Measurements from ENCODE around the gene EPHB2. TPM values are rescaled to one million over a fixed set of nuclear protein-coding genes. Genes with fewer than 3 reads are reported as not detected.

EPHB2 gene
- total RNA-seq, 1 donor from 2014 or later, result 62.0 TPM

DNA sequence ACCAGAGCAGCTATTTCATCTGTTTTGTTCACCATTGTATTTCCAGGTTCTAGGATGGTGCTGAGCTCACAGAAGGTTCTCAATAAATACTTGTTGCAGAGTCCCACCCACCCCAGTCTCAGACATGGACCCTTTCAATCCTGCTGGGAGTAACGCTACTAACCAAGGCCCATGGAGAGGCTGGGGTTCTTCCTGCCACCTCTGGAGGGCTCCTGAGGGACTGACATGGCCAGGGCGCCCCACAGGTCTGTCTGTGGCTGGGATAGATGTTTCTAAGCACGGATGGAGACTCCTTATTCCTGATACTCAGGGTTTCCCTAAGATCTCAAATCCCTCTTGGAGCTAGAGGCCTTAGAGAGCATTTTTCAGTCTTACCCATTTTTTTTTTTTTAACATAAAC is 87.4 kb downstream of the EPHB2 start:
- no peak for DNase-seq (ENCODE audit: low read depth, low spot score)

DNA sequence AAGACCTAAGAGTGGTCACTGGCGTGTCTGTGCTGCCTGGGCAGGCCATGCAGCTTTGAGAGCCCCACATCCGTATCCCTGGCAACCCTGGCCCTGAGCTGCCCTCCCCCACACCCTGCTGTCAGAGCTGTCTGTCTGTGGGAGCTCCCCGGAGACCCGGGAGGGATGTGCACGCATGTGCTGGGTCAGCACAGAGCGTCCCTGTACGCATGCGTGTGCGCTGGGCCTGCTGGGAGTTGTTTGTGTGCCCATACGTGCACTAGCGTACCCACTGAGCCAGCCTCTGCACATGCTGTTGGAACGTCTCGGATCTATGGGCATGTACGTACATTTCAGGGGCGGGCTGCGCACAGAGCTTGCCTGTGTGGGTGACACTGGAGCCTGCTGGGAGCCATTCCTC is 89.3 kb downstream of the EPHB2 start:
- no peak for DNase-seq (ENCODE audit: low read depth, low spot score)

- no peak for DNase-seq (ENCODE audit: low read depth, low spot score)
Measured at GRCh38 chr1:22800629-22801028, 90.0 kb downstream of the EPHB2 start.

DNA sequence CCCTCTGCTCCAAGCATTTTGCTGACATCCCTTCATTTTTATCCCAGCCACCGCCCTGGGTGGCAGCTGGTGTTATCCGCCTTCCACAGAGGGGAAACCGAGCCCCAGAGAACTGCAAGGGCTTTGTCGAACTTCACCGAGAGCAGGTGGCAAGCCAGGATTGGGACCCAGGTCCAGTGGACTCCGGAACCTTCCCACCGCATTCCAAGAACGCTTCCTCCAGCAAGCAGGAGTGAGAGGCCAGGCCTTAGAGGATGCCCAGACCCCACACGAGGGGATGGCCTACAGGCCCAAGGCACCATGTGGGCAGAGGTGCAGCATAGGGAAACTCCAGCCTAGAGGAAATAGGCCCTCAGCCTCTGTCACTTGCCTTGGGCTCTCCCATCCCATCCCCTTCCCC is 90.7 kb downstream of the EPHB2 start:
- no peak for DNase-seq (ENCODE audit: low read depth, low spot score)

DNA sequence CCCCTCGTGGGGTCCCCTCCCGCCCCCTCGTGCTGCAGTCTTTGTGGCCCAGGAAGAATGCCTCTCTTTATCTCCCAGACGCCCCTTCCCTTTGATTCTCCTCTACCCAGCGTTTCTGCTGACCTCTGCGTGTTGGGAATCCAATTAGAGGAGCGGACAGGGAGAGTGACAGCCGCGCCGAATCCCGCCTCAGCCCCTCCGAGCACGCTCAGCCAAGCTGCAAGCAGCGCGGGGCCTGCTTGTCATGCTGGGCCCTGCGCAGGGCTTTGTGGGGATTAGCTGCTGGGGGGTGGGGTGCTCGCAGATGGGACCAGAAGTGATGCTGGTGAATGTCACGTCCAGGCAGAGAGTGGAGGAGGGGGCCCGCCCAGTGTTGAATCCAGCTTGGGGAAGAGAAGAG is 91.1 kb downstream of the EPHB2 start:
- no peak for DNase-seq (ENCODE audit: low read depth, low spot score)

- no peak for DNase-seq (ENCODE audit: low read depth, low spot score)
Measured at GRCh38 chr1:22803833-22804232, 93.2 kb downstream of the EPHB2 start.

DNA sequence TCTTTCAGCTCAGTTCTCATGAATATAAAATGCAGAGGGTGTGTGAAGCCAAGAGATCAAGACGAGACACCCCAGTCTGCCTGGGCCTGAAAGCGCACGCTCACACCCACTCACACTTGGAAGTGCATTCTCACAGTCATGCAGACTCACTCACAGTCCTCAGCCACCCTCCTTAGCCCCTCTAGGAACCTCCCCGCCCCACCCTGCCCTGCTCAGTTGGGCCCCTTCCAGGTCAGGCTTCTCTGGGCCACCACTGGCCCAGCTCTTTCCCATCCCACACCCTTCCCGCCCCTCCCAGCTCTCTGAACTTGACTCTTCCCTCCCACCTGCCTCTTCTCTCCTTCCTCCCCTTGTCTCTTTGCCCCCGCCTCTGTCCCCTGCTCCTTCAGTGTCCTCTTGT is 93.8 kb downstream of the EPHB2 start:
- no peak for DNase-seq (ENCODE audit: low read depth, low spot score)

DNA sequence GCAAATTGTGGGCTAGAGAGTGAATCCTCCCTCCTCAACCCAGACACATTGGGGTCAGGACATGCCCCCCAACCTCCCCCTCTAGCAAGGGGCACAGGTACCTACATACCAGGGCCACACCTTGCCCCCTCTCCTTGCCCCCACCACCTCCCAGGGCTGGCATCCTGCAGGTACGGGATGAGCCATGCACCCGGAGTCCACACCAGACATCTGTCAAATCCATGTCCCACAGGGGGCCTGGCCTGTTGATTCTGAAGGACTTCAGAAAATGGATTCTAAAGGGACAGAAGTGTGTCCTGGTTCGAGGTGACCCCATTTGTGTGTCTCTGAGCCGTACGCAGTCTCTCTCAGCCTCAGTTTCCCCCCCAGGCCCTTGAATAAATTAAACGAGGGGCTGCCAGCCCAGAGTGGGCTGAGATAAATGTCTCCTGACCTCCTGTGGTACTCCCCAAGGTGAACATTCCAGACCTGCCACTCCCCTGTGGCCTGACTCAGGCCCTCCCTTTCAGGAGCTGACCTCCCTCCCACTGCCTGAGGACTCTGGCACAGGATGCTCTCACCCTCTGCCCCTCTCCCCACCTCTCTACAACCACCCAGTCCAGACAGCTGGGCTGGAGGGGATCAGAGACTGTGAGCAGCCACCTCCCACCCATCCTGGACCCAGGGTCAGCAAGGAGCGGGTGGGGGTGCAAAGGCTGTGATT is 94.5 kb downstream of the EPHB2 start:
- no peak for DNase-seq (ENCODE audit: low read depth, low spot score)

- no peak for DNase-seq (ENCODE audit: low read depth, low spot score)
Measured at GRCh38 chr1:22805672-22806038, 95.0 kb downstream of the EPHB2 start.

- DNase-seq (ENCODE audit: low read depth, low spot score), result no peak
Measured at GRCh38 chr1:22806584-22806983, 95.9 kb downstream of the EPHB2 start.

DNA sequence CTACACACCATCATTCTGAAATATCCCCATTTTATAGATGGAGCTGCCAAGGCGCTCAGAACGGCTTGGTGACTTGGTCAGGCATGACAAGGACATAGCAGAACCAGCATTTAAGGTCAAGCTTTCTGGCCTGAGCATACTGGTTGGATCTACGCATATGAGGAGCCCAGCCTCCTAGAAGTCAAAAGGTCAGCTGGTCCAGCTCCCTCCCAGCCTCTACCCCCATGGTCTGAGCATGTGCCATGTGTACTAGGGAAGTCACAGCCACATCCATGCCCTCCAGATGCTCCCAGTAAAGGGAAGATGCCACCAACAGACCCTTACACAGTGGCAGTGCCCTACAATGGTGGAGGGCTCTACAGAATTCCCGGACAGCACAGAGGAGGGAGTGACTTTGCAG is 96.7 kb downstream of the EPHB2 start:
- DNase-seq (ENCODE audit: low read depth, low spot score), result no peak

- DNase-seq (ENCODE audit: low read depth, low spot score), result no peak
Measured at GRCh38 chr1:22808186-22808675, 97.6 kb downstream of the EPHB2 start.

DNA sequence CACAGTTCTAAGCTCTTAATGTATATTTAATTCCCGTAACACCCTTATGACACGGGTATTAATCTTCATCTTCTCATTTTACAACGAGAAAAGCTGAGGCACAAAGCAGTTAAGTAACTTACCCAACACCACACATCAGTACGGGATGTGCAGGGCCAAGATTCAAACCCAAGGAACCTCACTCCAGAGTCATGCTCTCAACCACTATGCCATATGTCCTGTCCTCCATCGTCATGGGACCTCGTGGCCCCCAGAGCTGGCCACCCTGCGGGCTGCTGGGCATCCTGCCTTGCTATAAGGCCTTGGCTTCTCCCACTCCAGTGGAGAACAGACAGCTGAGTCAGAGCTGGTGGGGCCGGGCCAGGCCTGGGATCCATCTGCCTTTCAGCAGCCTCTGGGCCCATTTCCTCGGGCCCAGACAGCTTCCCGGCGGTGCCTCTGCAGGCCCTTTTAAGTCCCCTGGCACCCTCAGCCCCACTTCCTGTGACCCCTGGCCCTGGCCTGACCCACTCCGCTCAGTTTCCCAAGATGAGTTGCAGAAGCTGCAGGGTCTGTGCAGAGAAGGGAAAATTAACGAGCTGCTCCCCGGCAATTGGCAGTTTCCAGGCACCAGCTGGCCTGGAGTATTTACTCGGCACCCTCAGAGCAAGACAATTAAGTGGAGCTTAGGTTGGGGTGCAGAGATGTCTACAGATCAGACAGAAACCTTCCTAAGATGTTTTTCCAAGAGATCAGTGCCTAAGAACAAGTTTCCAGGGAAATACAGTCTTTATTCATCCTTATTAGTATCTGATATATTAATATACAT is 98.2 kb downstream of the EPHB2 start:
- DNase-seq (ENCODE audit: low read depth, low spot score), result no peak

- no peak for DNase-seq (ENCODE audit: low read depth, low spot score)
Measured at GRCh38 chr1:22809783-22810182, 99.1 kb downstream of the EPHB2 start.

DNA sequence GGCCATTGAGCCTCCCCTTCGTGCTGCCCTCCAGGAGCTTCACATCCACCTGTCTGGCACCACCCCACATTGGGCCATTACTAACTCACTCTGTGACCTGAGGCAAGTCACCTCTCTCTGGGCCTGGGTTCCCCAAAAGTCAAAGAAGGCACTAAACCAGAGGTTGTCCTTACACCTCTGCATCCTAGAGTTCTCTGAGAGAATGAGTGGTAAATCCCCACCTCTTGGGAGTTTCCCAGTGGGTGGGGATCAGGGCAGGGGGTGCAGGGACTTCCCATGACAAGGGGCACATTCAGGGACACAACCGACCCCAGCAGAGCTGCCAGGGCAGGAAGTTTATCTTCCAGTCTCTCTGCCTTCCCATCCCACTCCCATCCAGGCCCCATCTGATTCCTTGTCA is 99.7 kb downstream of the EPHB2 start:
- DNase-seq (ENCODE audit: low read depth, low spot score), result no peak

GRCh38 chr1:22812092-22812880 is 101.6 kb downstream of the EPHB2 start:
- DNase-seq (ENCODE audit: low read depth, low spot score), result no peak

- no peak for DNase-seq (ENCODE audit: low read depth, low spot score)
Measured at GRCh38 chr1:22812993-22813790, 102.6 kb downstream of the EPHB2 start.

DNA sequence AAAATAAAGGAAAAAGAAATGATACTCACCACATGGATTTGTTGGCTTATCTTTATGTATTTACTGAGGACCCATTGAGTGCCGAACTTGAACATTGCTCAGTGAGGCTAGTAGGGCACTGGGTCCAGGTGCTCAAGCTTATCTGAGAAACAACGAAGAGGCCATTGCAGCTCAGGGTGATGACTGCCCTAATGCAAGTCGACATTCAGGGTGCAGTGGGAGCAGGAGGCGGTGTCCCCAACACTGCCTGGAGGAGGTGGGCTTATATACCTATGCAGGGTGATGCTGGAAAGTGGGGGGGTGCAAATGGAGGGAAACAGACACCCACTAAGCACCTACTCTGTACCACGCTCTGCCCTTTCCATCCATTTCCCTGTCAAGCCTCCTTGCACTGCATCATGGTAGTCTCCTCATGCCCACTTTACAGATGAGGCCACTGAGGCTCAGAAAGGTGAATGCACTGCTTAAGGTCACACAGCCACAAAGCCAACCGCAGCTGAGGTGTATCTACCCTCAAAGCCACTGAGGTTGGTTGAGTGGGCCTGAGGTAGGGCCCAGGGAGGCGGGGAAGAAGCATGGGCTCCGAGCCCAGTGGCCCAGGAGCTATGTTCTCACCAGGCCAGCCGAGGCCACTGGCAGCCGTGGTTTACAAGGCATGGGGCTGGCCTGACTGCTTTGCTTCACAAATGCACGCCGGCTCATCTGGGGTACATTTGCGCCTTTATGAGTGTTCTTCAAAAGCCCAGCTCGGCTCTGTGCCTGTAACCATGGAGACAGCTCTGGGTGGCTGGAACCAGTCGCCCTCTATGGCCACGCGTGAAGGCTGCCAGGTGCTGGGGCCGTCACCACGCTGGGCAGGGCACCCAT is 103.8 kb downstream of the EPHB2 start:
- DNase-seq (ENCODE audit: low read depth, low spot score), result no peak

- no peak for DNase-seq (ENCODE audit: low read depth, low spot score)
Measured at GRCh38 chr1:22815043-22815365, 104.4 kb downstream of the EPHB2 start.

- no peak for DNase-seq (ENCODE audit: low read depth, low spot score)
Measured at GRCh38 chr1:22815421-22816066, 104.9 kb downstream of the EPHB2 start.
